HEK293 (cell line): ENCODE data around the gene KRT7.

Source experiments
- BCL11A ChIP-seq: fragments of 450-650 bp; formaldehyde crosslinking; IDR thresholded peaks from 2 replicates; pipeline ENCODE4 v1.5.1; 2016; ENCODE audit warnings: low read depth, missing biosample characterization, missing genetic modification characterization
- EGR2 ChIP-seq: fragments of 450-650 bp; formaldehyde crosslinking; IDR thresholded peaks from 2 replicates; pipeline ENCODE4 v1.5.1; 2016; ENCODE audit warnings: low read depth, missing biosample characterization, missing genetic modification characterization
- GLIS1 ChIP-seq: fragments of 450-650 bp; formaldehyde crosslinking; IDR thresholded peaks from 2 replicates; pipeline ENCODE4 v1.5.1; 2016; ENCODE audit warnings: missing biosample characterization, missing genetic modification characterization
- HOXC10 ChIP-seq: sonication (generic); formaldehyde crosslinking; IDR thresholded peaks from 2 replicates; pipeline ENCODE4 v1.8.1; 2023; ENCODE audit warnings: mild to moderate bottlenecking, missing genetic modification reagents
- KLF8 ChIP-seq: fragments of 450-650 bp; formaldehyde crosslinking; IDR thresholded peaks from 2 replicates; pipeline ENCODE4 v1.5.1; 2016; ENCODE audit warnings: missing biosample characterization, missing genetic modification characterization
- MEIS1 ChIP-seq: sonication (generic); formaldehyde crosslinking; IDR thresholded peaks from 2 replicates; pipeline ENCODE4 v1.8.1; 2022; ENCODE audit warnings: missing genetic modification reagents, mild to moderate bottlenecking, borderline replicate concordance
- OSR2 ChIP-seq: fragments of 450-650 bp; formaldehyde crosslinking; IDR thresholded peaks from 2 replicates; pipeline ENCODE4 v1.5.1; 2016; ENCODE audit warnings: missing biosample characterization, missing genetic modification characterization
- SETDB1 ChIP-seq: IDR thresholded peaks from one replicate; pipeline ENCODE4 v1.6.1; 2017; ENCODE audit warnings: mild to moderate bottlenecking, low read length, moderate library complexity, mixed read lengths; ENCODE audit not compliant: insufficient read length
- SP3 ChIP-seq: fragments of 450-650 bp; formaldehyde crosslinking; IDR thresholded peaks from 2 replicates; pipeline ENCODE4 v1.5.1; 2016; ENCODE audit warnings: missing biosample characterization, missing genetic modification characterization
- YY2 ChIP-seq: fragments of 450-650 bp; formaldehyde crosslinking; IDR thresholded peaks from 2 replicates; pipeline ENCODE4 v1.5.1; 2016; ENCODE audit warnings: missing biosample characterization, missing genetic modification characterization
- ZBTB11 ChIP-seq: fragments of 450-650 bp; formaldehyde crosslinking; conservative IDR thresholded peaks from 2 replicates; pipeline ENCODE4 v1.5.1; 2016; ENCODE audit warnings: low read depth, missing biosample characterization, missing genetic modification characterization
- ZFP41 ChIP-seq: fragments of 450-650 bp; formaldehyde crosslinking; IDR thresholded peaks from 2 replicates; pipeline ENCODE4 v1.5.1; 2016; ENCODE audit warnings: missing biosample characterization, missing genetic modification characterization, borderline replicate concordance
- ZNF112 ChIP-seq: fragments of 450-650 bp; formaldehyde crosslinking; IDR thresholded peaks from 2 replicates; pipeline ENCODE4 v1.5.0; 2017; ENCODE audit warnings: missing biosample characterization, missing genetic modification characterization
- ZNF133 ChIP-seq: fragments of 450-650 bp; formaldehyde crosslinking; IDR thresholded peaks from 2 replicates; pipeline ENCODE4 v1.5.1; 2016; ENCODE audit warnings: missing biosample characterization, missing genetic modification characterization
- ZNF202 ChIP-seq: fragments of 450-650 bp; formaldehyde crosslinking; IDR thresholded peaks from 2 replicates; pipeline ENCODE4 v1.5.1; 2016; ENCODE audit warnings: missing biosample characterization, missing genetic modification characterization, borderline replicate concordance
- ZNF24 ChIP-seq: fragments of 450-650 bp; formaldehyde crosslinking; IDR thresholded peaks from 2 replicates; pipeline ENCODE4 v1.5.1; 2016; ENCODE audit warnings: missing biosample characterization, missing genetic modification characterization
- ZNF324 ChIP-seq: fragments of 450-650 bp; formaldehyde crosslinking; IDR thresholded peaks from 2 replicates; pipeline ENCODE4 v1.5.1; 2016; ENCODE audit warnings: missing biosample characterization, missing genetic modification characterization
- ZNF404 ChIP-seq: fragments of 450-650 bp; formaldehyde crosslinking; IDR thresholded peaks from 2 replicates; pipeline ENCODE4 v1.5.1; 2017; ENCODE audit warnings: missing biosample characterization, missing genetic modification characterization
- ZNF426 ChIP-seq: fragments of 450-650 bp; formaldehyde crosslinking; IDR thresholded peaks from 2 replicates; pipeline ENCODE4 v1.5.1; 2017; ENCODE audit warnings: missing biosample characterization, missing genetic modification characterization, mild to moderate bottlenecking, inconsistent platforms, moderate library complexity
- ZNF501 ChIP-seq: fragments of 450-650 bp; formaldehyde crosslinking; IDR thresholded peaks from 2 replicates; pipeline ENCODE4 v1.5.1; 2016; ENCODE audit warnings: missing biosample characterization, missing genetic modification characterization
- ZNF571 ChIP-seq: fragments of 450-650 bp; formaldehyde crosslinking; IDR thresholded peaks from 2 replicates; pipeline ENCODE4 v1.5.0; 2017; ENCODE audit warnings: missing biosample characterization, missing genetic modification characterization
- ZNF600 ChIP-seq: fragments of 450-650 bp; formaldehyde crosslinking; IDR thresholded peaks from 2 replicates; pipeline ENCODE4 v1.5.1; 2016; ENCODE audit warnings: missing biosample characterization, missing genetic modification characterization
- ZNF621 ChIP-seq: fragments of 450-650 bp; formaldehyde crosslinking; IDR thresholded peaks from 2 replicates; pipeline ENCODE4 v1.5.1; 2017; ENCODE audit warnings: missing biosample characterization, missing genetic modification characterization
- ZNF623 ChIP-seq: fragments of 450-650 bp; formaldehyde crosslinking; IDR thresholded peaks from 2 replicates; pipeline ENCODE4 v1.5.1; 2016; ENCODE audit warnings: missing biosample characterization, missing genetic modification characterization
- ZNF629 ChIP-seq: fragments of 450-650 bp; formaldehyde crosslinking; IDR thresholded peaks from 2 replicates; pipeline ENCODE4 v1.5.1; 2017; ENCODE audit warnings: missing biosample characterization, missing genetic modification characterization
- ZNF654 ChIP-seq: fragments of 450-650 bp; formaldehyde crosslinking; IDR thresholded peaks from 2 replicates; pipeline ENCODE4 v1.5.1; 2016; ENCODE audit warnings: low read depth, missing biosample characterization, missing genetic modification characterization
- ZNF664 ChIP-seq: fragments of 450-650 bp; formaldehyde crosslinking; IDR thresholded peaks from 2 replicates; pipeline ENCODE4 v1.5.1; 2016; ENCODE audit warnings: missing biosample characterization, missing genetic modification characterization
- ZNF670 ChIP-seq: fragments of 450-650 bp; formaldehyde crosslinking; IDR thresholded peaks from 2 replicates; pipeline ENCODE4 v1.5.1; 2016; ENCODE audit warnings: missing biosample characterization, missing genetic modification characterization, low read depth
- ZNF747 ChIP-seq: fragments of 450-650 bp; formaldehyde crosslinking; IDR thresholded peaks from 2 replicates; pipeline ENCODE4 v1.5.1; 2016; ENCODE audit warnings: missing biosample characterization, missing genetic modification characterization
- ZNF776 ChIP-seq: fragments of 450-650 bp; formaldehyde crosslinking; IDR thresholded peaks from 2 replicates; pipeline ENCODE4 v1.5.0; 2017; ENCODE audit warnings: missing biosample characterization, missing genetic modification characterization, borderline replicate concordance
- ZSCAN30 ChIP-seq: fragments of 450-650 bp; IDR thresholded peaks from 2 replicates; pipeline ENCODE4 v1.5.1; 2018; ENCODE audit warnings: missing biosample characterization, mild to moderate bottlenecking, missing genetic modification characterization, moderate library complexity
- ZXDB ChIP-seq: fragments of 450-650 bp; formaldehyde crosslinking; IDR thresholded peaks from 2 replicates; pipeline ENCODE4 v1.5.1; 2016; ENCODE audit warnings: missing biosample characterization, missing genetic modification characterization
- TF ChIP-seq, protein P1 (sequence below): fragments of 450-650 bp; formaldehyde crosslinking; IDR thresholded peaks from 2 replicates; pipeline ENCODE4 v1.5.1; 2016; ENCODE audit warnings: missing biosample characterization, missing genetic modification characterization
- TF ChIP-seq, protein P2 (sequence below): fragments of 450-650 bp; formaldehyde crosslinking; IDR thresholded peaks from 2 replicates; pipeline ENCODE4 v1.5.1; 2017; ENCODE audit warnings: missing biosample characterization, missing genetic modification characterization
- TF ChIP-seq, protein P3 (sequence below): fragments of 450-650 bp; formaldehyde crosslinking; IDR thresholded peaks from 2 replicates; pipeline ENCODE4 v1.5.1; 2017; ENCODE audit warnings: missing biosample characterization, missing genetic modification characterization

KRT7 gene

GRCh38 chr12:52246720-52247621, 13.9 kb downstream of the KRT7 start (continued):
- no peak for TF ChIP-seq ZNF112
- TF ChIP-seq SETDB1: no peak
- TF ChIP-seq ZNF202 (tag by site-specific recombination): no peak
- no peak for TF ChIP-seq ZNF571
- no peak for TF ChIP-seq KLF8 (tag by site-specific recombination)
- TF ChIP-seq ZNF426 (tag by site-specific recombination): no peak
- peak; percentile 61; the same call in 1 of the 2 replicates for TF ChIP-seq ZNF24 (tag by site-specific recombination)
- TF ChIP-seq EGR2 (tag by site-specific recombination): peak; percentile 34; the same call in 1 of the 2 replicates
- no peak for TF ChIP-seq ZFP41 (tag by site-specific recombination)
- TF ChIP-seq ZNF629 (tag by site-specific recombination): peak; percentile 69
- TF ChIP-seq SP3 (tag by site-specific recombination): no peak
- TF ChIP-seq ZNF621 (tag by site-specific recombination): no peak
- TF ChIP-seq ZXDB (tag by site-specific recombination): no peak
- TF ChIP-seq ZNF776 (tag by site-specific recombination): no peak
- TF ChIP-seq BCL11A (tag by site-specific recombination): no peak; the same call in 1 of the 2 replicates
- no peak for TF ChIP-seq YY2 (tag by site-specific recombination)
- TF ChIP-seq ZNF501 (tag by site-specific recombination): no peak
- TF ChIP-seq, protein P1, sequence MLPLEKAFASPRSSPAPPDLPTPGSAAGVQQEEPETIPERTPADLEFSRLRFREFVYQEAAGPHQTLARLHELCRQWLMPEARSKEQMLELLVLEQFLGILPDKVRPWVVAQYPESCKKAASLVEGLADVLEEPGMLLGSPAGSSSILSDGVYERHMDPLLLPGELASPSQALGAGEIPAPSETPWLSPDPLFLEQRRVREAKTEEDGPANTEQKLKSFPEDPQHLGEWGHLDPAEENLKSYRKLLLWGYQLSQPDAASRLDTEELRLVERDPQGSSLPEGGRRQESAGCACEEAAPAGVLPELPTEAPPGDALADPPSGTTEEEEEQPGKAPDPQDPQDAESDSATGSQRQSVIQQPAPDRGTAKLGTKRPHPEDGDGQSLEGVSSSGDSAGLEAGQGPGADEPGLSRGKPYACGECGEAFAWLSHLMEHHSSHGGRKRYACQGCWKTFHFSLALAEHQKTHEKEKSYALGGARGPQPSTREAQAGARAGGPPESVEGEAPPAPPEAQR: peak; percentile 17; the same call in 1 of the 2 replicates
- no peak for TF ChIP-seq ZSCAN30 (tag by site-specific recombination)
- TF ChIP-seq OSR2 (tag by site-specific recombination): no peak; the same call in 1 of the 2 replicates
- no peak for TF ChIP-seq ZNF747 (tag by site-specific recombination)
- no peak for TF ChIP-seq ZNF623 (tag by site-specific recombination)
- peak; percentile 33; the same call in 1 of the 2 replicates for TF ChIP-seq ZNF600 (tag by site-specific recombination)
- no peak for TF ChIP-seq ZNF404
- TF ChIP-seq ZBTB11: no peak
- TF ChIP-seq, protein P2, sequence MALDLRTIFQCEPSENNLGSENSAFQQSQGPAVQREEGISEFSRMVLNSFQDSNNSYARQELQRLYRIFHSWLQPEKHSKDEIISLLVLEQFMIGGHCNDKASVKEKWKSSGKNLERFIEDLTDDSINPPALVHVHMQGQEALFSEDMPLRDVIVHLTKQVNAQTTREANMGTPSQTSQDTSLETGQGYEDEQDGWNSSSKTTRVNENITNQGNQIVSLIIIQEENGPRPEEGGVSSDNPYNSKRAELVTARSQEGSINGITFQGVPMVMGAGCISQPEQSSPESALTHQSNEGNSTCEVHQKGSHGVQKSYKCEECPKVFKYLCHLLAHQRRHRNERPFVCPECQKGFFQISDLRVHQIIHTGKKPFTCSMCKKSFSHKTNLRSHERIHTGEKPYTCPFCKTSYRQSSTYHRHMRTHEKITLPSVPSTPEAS (tag by site-specific recombination): no peak
- TF ChIP-seq ZNF324 (tag by site-specific recombination): peak; percentile 42; the same call in 1 of the 2 replicates
- TF ChIP-seq, protein P3, sequence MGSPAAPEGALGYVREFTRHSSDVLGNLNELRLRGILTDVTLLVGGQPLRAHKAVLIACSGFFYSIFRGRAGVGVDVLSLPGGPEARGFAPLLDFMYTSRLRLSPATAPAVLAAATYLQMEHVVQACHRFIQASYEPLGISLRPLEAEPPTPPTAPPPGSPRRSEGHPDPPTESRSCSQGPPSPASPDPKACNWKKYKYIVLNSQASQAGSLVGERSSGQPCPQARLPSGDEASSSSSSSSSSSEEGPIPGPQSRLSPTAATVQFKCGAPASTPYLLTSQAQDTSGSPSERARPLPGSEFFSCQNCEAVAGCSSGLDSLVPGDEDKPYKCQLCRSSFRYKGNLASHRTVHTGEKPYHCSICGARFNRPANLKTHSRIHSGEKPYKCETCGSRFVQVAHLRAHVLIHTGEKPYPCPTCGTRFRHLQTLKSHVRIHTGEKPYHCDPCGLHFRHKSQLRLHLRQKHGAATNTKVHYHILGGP (tag by site-specific recombination): no peak
- no peak for TF ChIP-seq HOXC10 (CRISPR knock-in tag)
- TF ChIP-seq ZNF664 (tag by site-specific recombination): no peak
- no peak for TF ChIP-seq ZNF670 (tag by site-specific recombination)
- no peak for TF ChIP-seq MEIS1
- no peak for TF ChIP-seq ZNF133 (tag by site-specific recombination)
- TF ChIP-seq ZNF654 (tag by site-specific recombination): no peak
- peak; percentile 78 for TF ChIP-seq GLIS1 (tag by site-specific recombination)
